Prostate gland (tissue), 2 donors: ENCODE results near the gene CNTLN.

Experiments used
- CTCF ChIP-seq, 4 experiments: fragments of 200-600 bp in 2 of 4; fragments of 450-650 bp in 2 of 4; sonication (generic) in 2 of 4; IDR thresholded peaks; 1 replicate in 3 of 4; 2 replicates in 1 of 4; pipeline ENCODE4 v1.5.1; 2016 to 2019; ENCODE audit warnings: antibody characterized with exemption in 4 of 4, mild to moderate bottlenecking in 2 of 4, moderate library complexity in 2 of 4
- POLR2A ChIP-seq: fragments of 450-650 bp; IDR thresholded peaks from one replicate; pipeline ENCODE4 v1.6.1; 2016; ENCODE audit warnings: antibody characterized with exemption, mild to moderate bottlenecking
- POLR2AphosphoS5 ChIP-seq: sonication (generic); formaldehyde crosslinking; IDR thresholded peaks from one replicate; pipeline ENCODE4 v1.6.1; 2017; ENCODE audit warnings: antibody characterized with exemption

- TF ChIP-seq POLR2A = no peak
- no peak for TF ChIP-seq CTCF (IDR thresholded peaks at IDR 0.05)
- no peak for TF ChIP-seq POLR2AphosphoS5
These were observed 90.6 kb downstream of the CNTLN start for GRCh38 chr9:17225407-17225806.
